GM18519 (cell line): Measurements from ENCODE around the gene FREM2.

Experiments
- ATAC-seq: cut with Tn5 transposase; IDR thresholded peaks from one replicate; pipeline ENCODE4 v1.9.1; 2021; ENCODE audit warnings: mild to moderate bottlenecking, moderate library complexity; ENCODE audit not compliant: unreplicated experiment, low FRiP score

The FREM2 gene

GRCh38 chr13:38821770-38822551 lies 135.1 kb downstream of the FREM2 start:
- ATAC-seq: no peak

GRCh38 chr13:38824342-38824741 lies 137.5 kb downstream of the FREM2 start:
- no peak for ATAC-seq

GRCh38 chr13:38826182-38826813 lies 139.4 kb downstream of the FREM2 start:
- ATAC-seq: no peak

GRCh38 chr13:38830442-38831045 lies 143.7 kb downstream of the FREM2 start:
- no peak for ATAC-seq

- no peak for ATAC-seq
These were observed 157.7 kb downstream of the FREM2 start for GRCh38 chr13:38844581-38844980.

- no peak for ATAC-seq
These were observed 161.5 kb downstream of the FREM2 start for GRCh38 chr13:38848360-38848759.

GRCh38 chr13:38849315-38849714 lies 162.4 kb downstream of the FREM2 start:
- ATAC-seq: no peak

GRCh38 chr13:38850868-38851626 lies 164.2 kb downstream of the FREM2 start:
- ATAC-seq: peak; percentile 75

- no peak for ATAC-seq
These were observed 167.3 kb downstream of the FREM2 start for GRCh38 chr13:38854226-38854625.

- no peak for ATAC-seq
These were observed 169.2 kb downstream of the FREM2 start for GRCh38 chr13:38856065-38856464.

- ATAC-seq: no peak
These were observed 175.6 kb downstream of the FREM2 start for GRCh38 chr13:38862443-38862842.

GRCh38 chr13:38863536-38863935 lies 176.7 kb downstream of the FREM2 start:
- ATAC-seq: no peak

GRCh38 chr13:38866649-38867048 lies 179.8 kb downstream of the FREM2 start:
- ATAC-seq: no peak

- no peak for ATAC-seq
These were observed 181.5 kb downstream of the FREM2 start for GRCh38 chr13:38868399-38868798.

GRCh38 chr13:38868870-38869269 lies 182.0 kb downstream of the FREM2 start:
- ATAC-seq: no peak

GRCh38 chr13:38871275-38871674 lies 184.4 kb downstream of the FREM2 start:
- no peak for ATAC-seq

- ATAC-seq: no peak
These were observed 185.8 kb downstream of the FREM2 start for GRCh38 chr13:38872693-38873092.

GRCh38 chr13:38875186-38875875 lies 188.5 kb downstream of the FREM2 start:
- ATAC-seq: no peak

- ATAC-seq: no peak
These were observed 192.4 kb downstream of the FREM2 start for GRCh38 chr13:38879278-38879677.

GRCh38 chr13:38879786-38880185 lies 192.9 kb downstream of the FREM2 start:
- no peak for ATAC-seq
